ENCODE measurements around the gene TYRO3. TPM values are rescaled to one million over a fixed set of nuclear protein-coding genes. Genes with fewer than 3 reads are reported as not detected.

The TYRO3 gene
- total and polyA plus RNA-seq, 2 donors (not counting 1 experiment from before 2014, with no cell fraction given): 0.05 TPM; not detected in 1

DNA sequence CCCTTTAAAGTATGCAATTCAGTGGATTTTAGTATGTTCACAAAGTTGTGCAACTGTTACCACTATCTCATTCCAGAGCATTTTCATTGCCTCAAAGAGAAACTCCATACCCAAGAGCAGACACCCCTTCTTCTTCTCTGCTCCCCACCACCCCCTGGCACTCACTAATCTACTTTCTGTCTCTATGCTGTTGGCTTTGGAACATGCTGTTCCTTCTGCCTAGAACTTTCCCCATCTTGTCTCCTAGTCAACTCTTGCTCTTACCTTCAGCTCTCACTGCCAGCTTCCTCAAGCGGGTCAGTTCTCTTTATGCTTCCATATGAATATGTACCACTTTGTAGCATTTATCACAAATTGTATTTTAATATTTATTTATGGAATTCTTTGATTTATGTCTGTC is 50.1 kb downstream of the TYRO3 start:
- H3K4me3 Mint-ChIP-seq: no peak overlapping the region
- POLR2A ChIA-PET: no interaction called here
- no CpG with 5 or more reads among the region's 1 CpG for WGBS (ENCODE audit: insufficient coverage)
- no peak overlapping the region for H3K9ac ChIP-seq (ENCODE audit: low read length)
- H2AFZ ChIP-seq (ENCODE audit: insufficient read depth, low read depth, low read length, poor library complexity, severe bottlenecking): no peak overlapping the region
- H3K36me3 ChIP-seq (replicated peaks in 1 of 2; ENCODE audit: control extremely low read depth in 1 of 2, control insufficient read depth in 1 of 2, extremely low read depth in 1 of 2, insufficient read depth in 2 of 2, low read length in 1 of 2): no peaks in the 10 kb centered on the region
- H3K4me3 ChIP-seq (ENCODE audit: control extremely low read depth in 1 of 5, extremely low read depth in 1 of 5, insufficient read depth in 1 of 5, low read depth in 2 of 5, low read length in 4 of 5): no peak overlapping the region
- H3K27me3 Mint-ChIP-seq: peaks cover 7% of the 10 kb centered on the region
- no peak overlapping the region for H3K4me2 ChIP-seq (replicated peaks; ENCODE audit: low read depth, low read length, poor library complexity, severe bottlenecking)
- H3K27ac ChIP-seq (ENCODE audit: low read length in 2 of 2): no peak overlapping the region
- no peaks in the 10 kb centered on the region for H3K79me2 ChIP-seq (ENCODE audit: control insufficient read depth, insufficient read depth, low read length)
- no peak overlapping the region for H3K27ac Mint-ChIP-seq
- ATAC-seq (ENCODE audit: low read depth) (no peak), DNase-seq (no peak)
- CTCF ChIA-PET: no interaction called here
- no peaks in the 10 kb centered on the region for H4K20me1 ChIP-seq (ENCODE audit: control insufficient read depth, insufficient read depth, low read length, poor library complexity, severe bottlenecking)
- peaks cover 5 to 6% of the 10 kb centered on the region in 2 donors for H3K4me1 ChIP-seq (ENCODE audit: control insufficient read depth in 2 of 2, insufficient read depth in 2 of 2, low read length in 2 of 2)
- no peaks in the 10 kb centered on the region for H3K9me3 Mint-ChIP-seq (ENCODE audit: insufficient read depth)
- H3K27me3 ChIP-seq (replicated peaks in 1 of 4; ENCODE audit: control extremely low read depth in 1 of 4, control insufficient read depth in 3 of 4, insufficient read depth in 4 of 4, low read length in 3 of 4): peaks cover 0 to 7% (median under 1%) of the 10 kb centered on the region in 4 experiments
- intact Hi-C loops (cut with micrococcal nuclease): no loop called here
- peaks cover 6% of the 10 kb centered on the region for H3K4me1 Mint-ChIP-seq
- TF ChIP-seq EZH2 (IDR thresholded peaks at IDR 0.05; ENCODE audit: borderline replicate concordance, insufficient read depth, low read depth, low read length, poor library complexity, severe bottlenecking) (no peak), CTCF (IDR thresholded peaks at IDR 0.05) (no peak)
- H3K9me3 ChIP-seq (ENCODE audit: control extremely low read depth in 1 of 3, control insufficient read depth in 2 of 3, insufficient read depth in 1 of 3, low read length in 2 of 3): peaks cover 0 to 1% (median 0%) of the 10 kb centered on the region in 3 donors

DNA sequence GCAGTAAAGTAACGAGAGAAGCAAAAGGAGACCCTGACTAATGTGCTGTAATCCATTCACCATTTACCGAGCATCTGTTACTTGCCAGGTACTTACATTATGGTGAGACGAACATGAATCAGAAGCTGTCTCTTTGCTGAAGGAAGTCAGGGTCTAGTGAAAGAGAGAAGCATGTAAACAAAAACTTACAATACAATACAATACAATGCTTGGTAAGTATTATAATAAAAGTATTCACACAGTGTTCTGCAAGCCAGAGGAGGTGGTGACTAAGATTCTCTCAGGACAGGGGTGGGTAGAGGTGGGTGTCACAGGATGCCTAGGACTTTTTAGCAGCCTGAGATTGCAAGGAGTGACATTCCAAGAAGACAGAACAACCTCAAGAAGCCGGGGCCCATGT is 51.0 kb downstream of the TYRO3 start:
- Mint-ChIP-seq H3K4me1 (no peaks in the 10 kb centered on the region), H3K4me3 (no peak overlapping the region), H3K27ac (no peak overlapping the region), H3K9me3 (ENCODE audit: insufficient read depth) (no peaks in the 10 kb centered on the region), H3K27me3 (peaks cover 5% of the 10 kb centered on the region)
- peaks cover 0 to 6% (median 0%) of the 10 kb centered on the region in 4 experiments for H3K27me3 ChIP-seq (replicated peaks in 1 of 4; ENCODE audit: control extremely low read depth in 1 of 4, control insufficient read depth in 3 of 4, insufficient read depth in 4 of 4, low read length in 3 of 4)
- ATAC-seq (ENCODE audit: low read depth) (no peak), DNase-seq (no peak)
- intact Hi-C loops (cut with micrococcal nuclease): no loop called here
- no peak overlapping the region for H3K9ac ChIP-seq (ENCODE audit: low read length)
- H3K4me3 ChIP-seq (ENCODE audit: control extremely low read depth in 1 of 5, extremely low read depth in 1 of 5, insufficient read depth in 1 of 5, low read depth in 2 of 5, low read length in 4 of 5): no peak overlapping the region
- TF ChIP-seq EZH2 (IDR thresholded peaks at IDR 0.05; ENCODE audit: borderline replicate concordance, insufficient read depth, low read depth, low read length, poor library complexity, severe bottlenecking) (no peak), CTCF (IDR thresholded peaks at IDR 0.05) (no peak)
- no peak overlapping the region for H3K4me2 ChIP-seq (replicated peaks; ENCODE audit: low read depth, low read length, poor library complexity, severe bottlenecking)
- ChIA-PET CTCF (interaction anchor here (1.0 kb wide), 1 partner anchor 51 kb away, joined by 5 read pairs; no protein-coding TSS in a partner anchor), POLR2A (no interaction called here)
- peaks cover 0 to 1% (median 0%) of the 10 kb centered on the region in 3 donors for H3K9me3 ChIP-seq (ENCODE audit: control extremely low read depth in 1 of 3, control insufficient read depth in 2 of 3, insufficient read depth in 1 of 3, low read length in 2 of 3)
- H3K36me3 ChIP-seq (replicated peaks in 1 of 2; ENCODE audit: control extremely low read depth in 1 of 2, control insufficient read depth in 1 of 2, extremely low read depth in 1 of 2, insufficient read depth in 2 of 2, low read length in 1 of 2): no peaks in the 10 kb centered on the region
- H3K4me1 ChIP-seq (ENCODE audit: control insufficient read depth in 2 of 2, insufficient read depth in 2 of 2, low read length in 2 of 2): no peaks in the 10 kb centered on the region
- no peak overlapping the region for H3K27ac ChIP-seq (ENCODE audit: low read length in 2 of 2)
- H2AFZ ChIP-seq (ENCODE audit: insufficient read depth, low read depth, low read length, poor library complexity, severe bottlenecking): peak overlapping the region; percentile 43
- no peaks in the 10 kb centered on the region for H4K20me1 ChIP-seq (ENCODE audit: control insufficient read depth, insufficient read depth, low read length, poor library complexity, severe bottlenecking)
- H3K79me2 ChIP-seq (ENCODE audit: control insufficient read depth, insufficient read depth, low read length): no peaks in the 10 kb centered on the region
- WGBS (ENCODE audit: insufficient coverage): 100% methylated on average over 1 of the region's 4 CpGs
